ENCODE data around the gene NPR3.
A peak's percentile ranks its signal among the peaks of the same experiment; 100 is the strongest.

Gene NPR3

DNA sequence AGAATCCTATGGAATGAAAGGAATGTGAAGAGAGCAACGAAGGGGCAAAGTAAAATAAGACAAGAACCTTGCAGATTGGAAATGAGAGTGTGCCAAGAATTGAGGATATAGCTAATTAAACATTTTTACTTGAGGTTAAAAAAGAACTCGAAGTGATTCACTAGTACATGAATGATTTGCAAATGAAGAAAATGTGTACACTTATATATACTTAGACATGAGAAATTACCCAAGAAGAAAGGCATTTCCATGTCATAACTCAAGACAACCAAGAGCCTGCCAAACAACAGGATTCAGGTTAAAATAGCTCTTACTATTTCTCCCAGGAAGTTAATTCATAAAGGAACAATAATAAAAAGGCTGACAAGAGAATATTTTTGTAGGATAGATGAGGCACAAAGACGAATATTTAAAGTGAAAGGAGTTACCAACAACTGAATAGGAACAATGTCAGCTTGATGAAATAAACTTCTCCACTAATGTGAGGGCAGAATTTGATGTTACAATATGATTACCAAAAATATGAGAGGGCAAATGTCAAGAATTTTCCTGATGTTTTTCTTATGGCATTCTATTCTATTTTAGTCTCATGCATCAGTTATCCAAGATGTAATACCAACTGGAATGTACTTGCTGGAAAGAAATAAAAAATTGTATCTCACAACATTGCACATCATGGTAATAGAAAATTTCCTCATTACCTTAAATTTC is 18.9 kb upstream of the NPR3 start:
- CTCF ChIA-PET: interaction anchor here (1.1 to 2.5 kb wide), 3 partner anchors 12 to 64 kb away, joined by 3 to 7 read pairs (median 3); no protein-coding TSS in a partner anchor
- Histone ChIP-seq H3K9me3 (ENCODE audit: control extremely low read depth in 1 of 5, control insufficient read depth in 4 of 5, insufficient read depth in 2 of 5, low read depth in 1 of 5, low read length in 4 of 5) (no peaks in the 10 kb centered on the region), H3K27ac (ENCODE audit: insufficient read depth in 1 of 2, low read depth in 1 of 2, low read length in 2 of 2, poor library complexity in 1 of 2, severe bottlenecking in 2 of 2) (no peak overlapping the region), H3K4me3 (ENCODE audit: control insufficient read depth in 1 of 7, extremely low read depth in 1 of 7, insufficient read depth in 4 of 7, low read depth in 2 of 7, low read length in 6 of 7) (no peak overlapping the region), H3K4me1 (ENCODE audit: control extremely low read depth in 1 of 4, control insufficient read depth in 4 of 4, insufficient read depth in 4 of 4, low read length in 3 of 4) (no peaks in the 10 kb centered on the region), H3K27me3 (replicated peaks in 2 of 5; ENCODE audit: control insufficient read depth in 4 of 5, insufficient read depth in 5 of 5, low read length in 4 of 5) (no peaks in the 10 kb centered on the region), H3K36me3 (ENCODE audit: control insufficient read depth in 4 of 4, insufficient read depth in 4 of 4, low read length in 3 of 4) (no peaks in the 10 kb centered on the region)
- 100% methylated on average over 2 of the region's 3 CpGs for WGBS (ENCODE audit: insufficient coverage)
- no peak for DNase-seq
- POLR2A ChIA-PET: no interaction called here

DNA sequence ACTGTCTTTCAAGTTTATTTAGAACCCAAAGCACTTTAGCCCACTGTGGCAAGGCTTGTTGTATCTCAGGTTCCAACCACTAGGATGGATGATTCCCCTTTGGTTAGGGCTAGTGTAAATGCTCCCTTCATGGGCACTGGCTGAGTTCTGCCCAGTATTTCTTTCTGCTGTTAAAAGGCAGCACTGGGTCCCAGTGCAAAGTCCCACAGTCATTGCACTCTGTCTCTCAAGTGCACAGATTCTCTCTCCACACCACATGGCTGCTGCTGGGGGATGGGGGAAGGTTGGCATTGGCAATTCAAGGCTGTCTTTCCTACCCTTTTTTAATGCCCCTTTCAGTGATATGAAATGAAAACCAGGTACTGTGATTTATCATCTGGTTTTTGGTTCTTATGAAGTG is 7.2 kb upstream of the NPR3 start:
- POLR2A ChIA-PET: no interaction called here
- Histone ChIP-seq H3K4me1 (ENCODE audit: control extremely low read depth in 1 of 4, control insufficient read depth in 4 of 4, insufficient read depth in 4 of 4, low read length in 3 of 4) (peaks cover 4 to 10% (median 7%) of the 10 kb centered on the region in 4 experiments), H3K27me3 (replicated peaks in 2 of 5; ENCODE audit: control insufficient read depth in 4 of 5, insufficient read depth in 5 of 5, low read length in 4 of 5) (no peaks in the 10 kb centered on the region), H3K27ac (ENCODE audit: insufficient read depth in 1 of 2, low read depth in 1 of 2, low read length in 2 of 2, poor library complexity in 1 of 2, severe bottlenecking in 2 of 2) (no peak overlapping the region), H3K36me3 (ENCODE audit: control insufficient read depth in 4 of 4, insufficient read depth in 4 of 4, low read length in 3 of 4) (no peaks in the 10 kb centered on the region), H3K9me3 (ENCODE audit: control extremely low read depth in 1 of 5, control insufficient read depth in 4 of 5, insufficient read depth in 2 of 5, low read depth in 1 of 5, low read length in 4 of 5) (peaks cover 0 to 6% (median 0%) of the 10 kb centered on the region in 5 experiments), H3K4me3 (ENCODE audit: control insufficient read depth in 1 of 7, extremely low read depth in 1 of 7, insufficient read depth in 4 of 7, low read depth in 2 of 7, low read length in 6 of 7) (no peak overlapping the region)
- DNase-seq: no peak
- CTCF ChIA-PET: no interaction called here

DNA sequence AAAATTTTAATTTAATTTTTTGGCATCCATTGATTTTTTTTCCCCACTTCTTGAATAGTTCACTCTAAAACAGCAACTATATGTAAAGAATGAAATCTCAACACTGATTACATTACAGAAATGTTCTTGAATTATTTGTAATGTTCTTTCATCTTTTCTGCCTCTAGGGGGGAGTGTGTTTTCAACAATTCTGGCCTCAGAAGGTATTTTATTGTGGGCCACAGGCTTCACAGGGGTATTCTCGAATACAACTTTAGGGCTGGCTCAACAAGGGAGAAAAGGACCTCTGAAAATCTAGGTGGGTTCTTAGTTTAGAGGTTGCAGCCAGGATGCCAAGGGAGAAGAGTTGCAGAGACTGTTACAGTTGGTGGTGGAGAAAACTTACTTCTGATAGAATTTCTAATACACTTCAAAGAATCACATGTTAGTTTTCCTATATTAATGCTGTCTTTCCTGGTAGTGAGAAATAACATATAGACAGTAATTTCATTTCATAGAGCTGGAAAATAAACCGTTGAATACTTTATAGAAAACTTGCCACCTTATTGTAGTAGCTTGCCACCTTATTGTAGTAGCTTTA is 3.6 kb upstream of the NPR3 start:
- Histone ChIP-seq H3K9me3 (ENCODE audit: control extremely low read depth in 1 of 5, control insufficient read depth in 4 of 5, insufficient read depth in 2 of 5, low read depth in 1 of 5, low read length in 4 of 5) (no peaks in the 10 kb centered on the region), H3K4me3 (ENCODE audit: control insufficient read depth in 1 of 7, extremely low read depth in 1 of 7, insufficient read depth in 4 of 7, low read depth in 2 of 7, low read length in 6 of 7) (no peak overlapping the region), H3K27ac (ENCODE audit: insufficient read depth in 1 of 2, low read depth in 1 of 2, low read length in 2 of 2, poor library complexity in 1 of 2, severe bottlenecking in 2 of 2) (no peak overlapping the region), H3K36me3 (ENCODE audit: control insufficient read depth in 4 of 4, insufficient read depth in 4 of 4, low read length in 3 of 4) (peaks cover 0 to 3% (median 0%) of the 10 kb centered on the region in 4 experiments), H3K27me3 (replicated peaks in 2 of 5; ENCODE audit: control insufficient read depth in 4 of 5, insufficient read depth in 5 of 5, low read length in 4 of 5) (no peaks in the 10 kb centered on the region), H3K4me1 (ENCODE audit: control extremely low read depth in 1 of 4, control insufficient read depth in 4 of 4, insufficient read depth in 4 of 4, low read length in 3 of 4) (peaks cover 10 to 33% (median 20%) of the 10 kb centered on the region in 4 experiments)
- ChIA-PET POLR2A (interaction anchor here (0.6 kb wide), 1 partner anchor 279 kb away, joined by 3 read pairs; no protein-coding TSS in a partner anchor), CTCF (interaction anchor here (0.6 to 7.2 kb wide), 22 partner anchors 17 to 710 kb away, joined by 3 to 59 read pairs (median 4); no protein-coding TSS in a partner anchor)
- DNase-seq: peak; percentile 61 to 77 (median 74)
- WGBS (ENCODE audit: insufficient coverage): 0% methylated on average over 1 of the region's 2 CpGs

DNA sequence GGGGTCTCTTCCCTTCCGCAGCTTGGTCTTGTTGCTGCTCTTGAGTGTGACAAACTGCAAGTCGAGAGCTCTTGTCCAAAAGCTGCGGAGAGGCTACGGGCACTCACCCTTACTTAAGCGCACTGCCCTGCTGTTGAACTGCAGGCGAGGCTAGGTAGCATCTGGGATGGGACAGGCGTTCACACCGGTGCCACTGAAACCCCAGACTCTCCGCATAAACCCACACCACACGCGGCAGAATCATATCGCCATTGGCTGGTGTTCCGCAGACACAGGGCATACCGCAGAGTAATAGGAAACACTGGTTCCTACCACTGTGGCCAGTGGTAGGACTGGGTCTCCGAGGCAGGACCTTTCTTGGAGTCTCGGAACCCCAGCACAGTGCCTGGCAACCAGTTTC is 2.2 kb upstream of the NPR3 start:
- ChIA-PET CTCF (interaction anchor here (0.6 to 7.2 kb wide), 22 partner anchors 19 to 709 kb away, joined by 3 to 59 read pairs (median 5); no protein-coding TSS in a partner anchor), POLR2A (no interaction called here)
- Histone ChIP-seq H3K4me3 (ENCODE audit: control insufficient read depth in 1 of 7, extremely low read depth in 1 of 7, insufficient read depth in 4 of 7, low read depth in 2 of 7, low read length in 6 of 7) (peak overlapping the region; percentile 19 to 98 (median 85)), H3K27me3 (replicated peaks in 2 of 5; ENCODE audit: control insufficient read depth in 4 of 5, insufficient read depth in 5 of 5, low read length in 4 of 5) (no peaks in the 10 kb centered on the region), H3K36me3 (ENCODE audit: control insufficient read depth in 4 of 4, insufficient read depth in 4 of 4, low read length in 3 of 4) (peaks cover 0 to 9% (median 2%) of the 10 kb centered on the region in 4 experiments), H3K27ac (ENCODE audit: insufficient read depth in 1 of 2, low read depth in 1 of 2, low read length in 2 of 2, poor library complexity in 1 of 2, severe bottlenecking in 2 of 2) (no peak overlapping the region), H3K9me3 (ENCODE audit: control extremely low read depth in 1 of 5, control insufficient read depth in 4 of 5, insufficient read depth in 2 of 5, low read depth in 1 of 5, low read length in 4 of 5) (no peaks in the 10 kb centered on the region), H3K4me1 (ENCODE audit: control extremely low read depth in 1 of 4, control insufficient read depth in 4 of 4, insufficient read depth in 4 of 4, low read length in 3 of 4) (peaks cover 10 to 48% (median 25%) of the 10 kb centered on the region in 4 experiments)
- 0% methylated on average over 15 of the region's 16 CpGs for WGBS (ENCODE audit: insufficient coverage)
- peak; percentile 53 to 86 (median 79) for DNase-seq

DNA sequence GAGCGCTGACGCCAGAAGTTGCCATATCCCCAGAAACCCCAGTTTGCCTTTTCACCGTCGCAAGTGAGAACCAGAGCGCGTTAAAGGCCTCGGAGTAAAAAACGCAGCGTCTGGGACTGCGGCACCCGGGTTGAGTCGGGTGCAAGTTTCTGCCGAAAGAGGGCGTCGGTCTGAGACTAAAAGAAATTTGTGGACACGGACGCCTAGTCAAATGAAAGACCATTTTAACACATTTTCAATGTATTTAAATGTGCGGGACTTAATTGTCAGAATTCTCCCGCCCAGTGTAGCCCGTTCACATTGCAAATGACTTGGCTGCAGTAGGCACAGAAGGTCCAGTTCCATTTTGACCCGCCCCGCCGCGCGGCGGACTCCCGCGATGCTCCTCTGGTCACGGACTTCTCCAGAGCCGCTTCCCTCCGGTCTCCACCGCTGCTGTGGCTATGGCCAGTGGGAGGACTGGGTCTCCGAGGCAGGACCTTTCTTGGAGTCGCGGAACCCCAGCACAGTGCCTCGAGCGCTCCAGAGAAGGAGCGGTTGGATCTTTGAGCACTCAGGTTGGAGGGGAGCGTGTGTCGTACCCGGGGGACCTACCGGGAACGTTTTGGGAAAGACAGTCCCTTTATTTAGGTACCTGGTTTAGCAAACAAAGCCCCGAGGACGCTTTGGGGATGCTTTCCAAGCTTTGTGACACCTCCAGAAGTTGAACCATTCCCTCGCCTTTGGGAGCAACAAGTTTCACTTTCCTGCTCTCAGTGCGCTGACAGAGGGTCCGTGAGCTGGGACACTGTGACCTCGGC is 1.2 kb upstream of the NPR3 start:
- peaks cover 0 to 12% (median 2%) of the 10 kb centered on the region in 4 experiments for H3K36me3 ChIP-seq (ENCODE audit: control insufficient read depth in 4 of 4, insufficient read depth in 4 of 4, low read length in 3 of 4)
- CTCF ChIA-PET: interaction anchor here (0.9 to 7.2 kb wide), 14 partner anchors 16 to 490 kb away, joined by 3 to 59 read pairs (median 5); no protein-coding TSS in a partner anchor
- no peaks in the 10 kb centered on the region for H3K27me3 ChIP-seq (replicated peaks in 2 of 5; ENCODE audit: control insufficient read depth in 4 of 5, insufficient read depth in 5 of 5, low read length in 4 of 5)
- POLR2A ChIA-PET: interaction anchor here (0.5 kb wide), 1 partner anchor 205 kb away, joined by 3 read pairs; no protein-coding TSS in a partner anchor
- peak overlapping the region; percentile 78 to 98 (median 85) for H3K4me3 ChIP-seq (ENCODE audit: control insufficient read depth in 1 of 7, extremely low read depth in 1 of 7, insufficient read depth in 4 of 7, low read depth in 2 of 7, low read length in 6 of 7)
- peak; percentile 92 to 95 (median 95) for DNase-seq
- 0% methylated on average over 44 of the region's 49 CpGs for WGBS (ENCODE audit: insufficient coverage)
- peak overlapping the region in 1 of 2 experiments; percentile 68 for H3K27ac ChIP-seq (ENCODE audit: insufficient read depth in 1 of 2, low read depth in 1 of 2, low read length in 2 of 2, poor library complexity in 1 of 2, severe bottlenecking in 2 of 2)
- H3K9me3 ChIP-seq (ENCODE audit: control extremely low read depth in 1 of 5, control insufficient read depth in 4 of 5, insufficient read depth in 2 of 5, low read depth in 1 of 5, low read length in 4 of 5): no peaks in the 10 kb centered on the region
- H3K4me1 ChIP-seq (ENCODE audit: control extremely low read depth in 1 of 4, control insufficient read depth in 4 of 4, insufficient read depth in 4 of 4, low read length in 3 of 4): peaks cover 10 to 57% (median 28%) of the 10 kb centered on the region in 4 experiments

DNA sequence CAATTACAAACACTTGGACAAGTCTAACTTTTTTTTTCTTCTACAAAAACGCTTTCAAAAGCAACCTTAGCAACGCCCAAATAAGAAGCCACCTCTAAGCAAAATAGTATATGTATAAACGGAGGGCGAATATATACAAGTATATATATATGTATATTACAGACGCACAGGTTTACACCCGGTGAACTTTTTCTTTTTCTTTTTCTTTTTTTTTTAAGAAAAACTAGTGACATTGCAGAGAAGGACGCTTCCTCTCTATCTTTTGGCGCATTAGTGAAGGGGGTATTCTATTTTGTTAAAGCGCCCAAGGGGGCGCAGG is 200 bp downstream of the NPR3 start:
- Histone ChIP-seq H3K36me3 (ENCODE audit: control insufficient read depth in 4 of 4, insufficient read depth in 4 of 4, low read length in 3 of 4) (peaks cover 0 to 12% (median 2%) of the 10 kb centered on the region in 4 experiments), H3K27ac (ENCODE audit: insufficient read depth in 1 of 2, low read depth in 1 of 2, low read length in 2 of 2, poor library complexity in 1 of 2, severe bottlenecking in 2 of 2) (peak overlapping the region; percentile 66 to 89), H3K9me3 (ENCODE audit: control extremely low read depth in 1 of 5, control insufficient read depth in 4 of 5, insufficient read depth in 2 of 5, low read depth in 1 of 5, low read length in 4 of 5) (no peaks in the 10 kb centered on the region), H3K27me3 (replicated peaks in 2 of 5; ENCODE audit: control insufficient read depth in 4 of 5, insufficient read depth in 5 of 5, low read length in 4 of 5) (no peaks in the 10 kb centered on the region), H3K4me1 (ENCODE audit: control extremely low read depth in 1 of 4, control insufficient read depth in 4 of 4, insufficient read depth in 4 of 4, low read length in 3 of 4) (peaks cover 12 to 70% (median 36%) of the 10 kb centered on the region in 4 experiments), H3K4me3 (ENCODE audit: control insufficient read depth in 1 of 7, extremely low read depth in 1 of 7, insufficient read depth in 4 of 7, low read depth in 2 of 7, low read length in 6 of 7) (peak overlapping the region in 6 of 7 experiments; percentile 78 to 98 (median 95))
- ChIA-PET POLR2A (interaction anchor here (0.6 to 1.3 kb wide), 3 partner anchors 22 to 527 kb away, joined by 3 to 5 read pairs (median 3); no protein-coding TSS in a partner anchor), CTCF (interaction anchor here (0.6 to 7.2 kb wide), 11 partner anchors 12 to 488 kb away, joined by 3 to 59 read pairs (median 5); no protein-coding TSS in a partner anchor)
- 0% methylated on average over 2 of the region's 10 CpGs for WGBS (ENCODE audit: insufficient coverage)
- no peak for DNase-seq
